Vein endothelial cell (primary cell): Measurements from ENCODE around the gene ZSCAN12. TPM values are rescaled to one million over a fixed set of nuclear protein-coding genes. Genes with fewer than 3 reads are reported as not detected.

Experiments
- small RNA-seq: library from RNA; depleted of rRNA; stranded (forward); fragments of <200 nt; gene quantifications from one replicate; pipeline ENCODE3, GENCODE V24; 2012
- total RNA-seq: library from RNA; depleted of rRNA; stranded (reverse); fragments of >200 nt; gene quantifications from 2 replicates; pipeline ENCODE4 v1.2.3, GENCODE V29; 2012

ZSCAN12 gene
- 3.3 and 5.3 TPM in 2 replicates for total RNA-seq

GRCh38 chr6:28399350-28400121, at the start of gene ZSCAN12:
Gene ZSCAN12, minus strand, starts transcription at chr6:28399747. Its CDS starts 1,342 bp downstream, at chr6:28398405.

DNA sequence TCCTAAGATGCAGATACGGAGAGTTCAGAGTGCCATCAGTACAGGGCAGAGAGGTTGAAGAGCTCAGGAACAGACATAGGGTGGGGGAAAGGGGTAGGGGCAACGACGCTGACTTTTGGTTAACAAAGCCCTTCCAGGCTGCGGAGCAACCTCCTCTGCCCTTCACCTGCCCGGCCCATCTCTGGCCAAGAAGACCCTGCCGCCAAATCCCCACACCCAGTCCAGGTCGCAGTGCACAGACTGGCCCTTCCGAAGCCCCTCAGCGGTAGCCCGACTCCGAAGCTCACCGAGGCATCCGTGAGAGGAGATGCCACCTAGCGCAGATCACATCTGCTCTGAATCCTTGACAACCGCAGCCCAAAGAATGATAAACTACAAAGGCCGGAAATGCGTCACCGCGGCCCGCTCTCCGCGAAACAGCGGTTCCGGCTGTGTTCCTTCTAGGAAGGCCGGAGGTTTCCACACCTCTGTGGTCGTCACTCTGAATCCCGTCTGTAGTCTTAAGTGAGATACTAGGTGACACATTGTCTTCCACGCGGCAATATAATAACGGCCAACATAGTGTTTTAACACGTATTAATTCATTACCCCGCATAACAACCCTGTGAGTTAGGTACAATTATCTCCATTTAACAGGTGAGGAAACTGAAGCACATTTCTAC, 43.7 kb upstream of the ZSCAN12 start, which contains the start of gene ZSCAN23:
TSS of gene ZSCAN23 (minus strand) at position 380 of the 662 bp plus-strand sequence. CDS start 7,225 bp downstream, outside the sequence.

GRCh38 chr6:28349892-28350737, 49.4 kb downstream of the ZSCAN12 start, which contains the start of gene ZKSCAN3:
Gene ZKSCAN3, plus strand, starts transcription at chr6:28349947. Its CDS starts 9,640 bp downstream, at chr6:28359587.

DNA sequence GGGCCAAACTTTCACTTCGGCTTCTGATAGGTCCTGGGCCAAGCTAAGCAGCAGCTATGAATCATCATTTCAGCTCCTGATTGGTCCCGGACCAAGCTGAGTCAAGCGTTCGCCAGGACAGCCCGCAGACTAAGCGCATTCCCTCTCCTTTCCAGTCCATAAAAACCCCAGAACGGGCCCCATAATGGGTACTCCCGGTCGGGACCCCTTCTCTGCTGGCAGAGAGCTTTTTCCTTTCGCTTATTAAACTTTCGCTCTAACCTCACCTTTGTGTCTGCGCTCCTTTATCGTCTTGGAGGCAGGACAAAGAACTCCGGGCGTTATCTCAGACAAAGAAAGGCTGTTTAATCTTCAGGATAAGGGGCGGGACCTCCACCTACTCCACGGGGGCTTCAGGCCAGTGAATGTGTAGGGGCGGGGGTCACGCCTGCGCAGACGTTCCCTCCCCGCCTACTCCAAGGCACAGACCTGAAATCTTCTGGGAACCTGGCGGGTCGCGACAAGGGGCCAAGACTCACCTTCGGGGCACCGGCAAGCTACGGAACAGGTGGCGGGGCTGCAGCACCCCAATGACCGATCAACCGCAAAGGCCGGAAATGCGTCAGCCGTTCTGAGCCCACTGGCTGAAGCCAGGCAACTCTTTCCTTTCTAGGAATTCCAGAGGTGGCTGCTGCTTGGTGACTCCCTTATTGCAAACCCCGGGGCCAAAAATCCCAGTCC, 63.8 kb downstream of the ZSCAN12 start, which contains the start of gene ZSCAN31:
TSS of gene ZSCAN31 (minus strand) at position 585 of the 720 bp plus-strand sequence. CDS start 6,465 bp downstream, outside the sequence.

Small RNAs within 50 kb of the gene (small RNA-seq; reads per million reads assigned to genes)
- not detected for gene RNU2-45P

Other genes with a start within 250 kb of the ZSCAN12 start
- gene ZSCAN9, start 174.5 kb downstream of the ZSCAN12 start, total RNA-seq: 16.7 and 20.6 TPM in 2 replicates
- gene ZKSCAN4, start 147.5 kb downstream of the ZSCAN12 start, total RNA-seq: 4.2 and 4.5 TPM in 2 replicates
- gene NKAPL, start 140.4 kb downstream of the ZSCAN12 start, total RNA-seq: 0.33 and 0.57 TPM in 2 replicates
- 16.0 and 17.2 TPM in 2 replicates for gene ZSCAN26, start 132.6 kb downstream of the ZSCAN12 start, total RNA-seq
- gene PGBD1, start 118.2 kb downstream of the ZSCAN12 start, total RNA-seq: 6.5 and 7.8 TPM in 2 replicates
- gene ZSCAN31, start 63.6 kb downstream of the ZSCAN12 start, total RNA-seq: 6.9 and 11.6 TPM in 2 replicates
- gene ZKSCAN3, start 49.8 kb downstream of the ZSCAN12 start, total RNA-seq: 3.4 and 3.6 TPM in 2 replicates
- gene ZSCAN23, start 43.7 kb upstream of the ZSCAN12 start, total RNA-seq: 0.33 and 1.8 TPM in 2 replicates
- gene GPX6, start 116.0 kb upstream of the ZSCAN12 start, total RNA-seq: not detected in 2 replicates
- gene GPX5, start 126.1 kb upstream of the ZSCAN12 start, total RNA-seq: not detected in 2 replicates